GM18870 (cell line): ENCODE data around the gene MEGF11.
"Not testable (repeated sequence)": the region's sequence is repeated elsewhere in the genome, so short reads cannot be mapped to it uniquely, and the experiment has no call there.

Source experiments
- ATAC-seq: cut with Tn5 transposase; IDR thresholded peaks from one replicate; pipeline ENCODE4 v1.9.1; 2021; ENCODE audit warnings: moderate library complexity; ENCODE audit not compliant: unreplicated experiment

MEGF11 gene

GRCh38 chr15:65872596-65872995 is 381.0 kb downstream of the MEGF11 start:
- not testable (repeated sequence) for ATAC-seq

DNA sequence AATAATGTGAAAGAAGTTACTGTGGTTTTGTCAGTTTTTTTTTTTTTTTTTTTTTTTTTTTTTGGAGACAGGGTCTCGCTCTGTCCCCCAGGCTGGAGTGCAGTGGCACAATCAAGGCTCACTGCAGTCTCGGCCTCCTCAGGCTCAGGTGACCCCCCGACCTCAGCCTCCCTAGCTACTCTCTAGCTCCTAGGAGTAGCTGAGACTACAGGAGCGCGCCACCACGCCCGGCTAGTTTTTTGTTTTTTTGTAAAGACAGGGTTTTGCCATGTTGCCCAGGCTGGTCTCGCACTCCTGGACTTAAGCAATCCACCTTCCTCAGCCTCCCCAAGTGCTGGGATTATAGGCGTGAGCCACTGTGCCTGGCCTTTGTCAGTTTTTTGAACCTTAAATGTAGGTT is 381.7 kb downstream of the MEGF11 start:
- not testable (repeated sequence) for ATAC-seq

DNA sequence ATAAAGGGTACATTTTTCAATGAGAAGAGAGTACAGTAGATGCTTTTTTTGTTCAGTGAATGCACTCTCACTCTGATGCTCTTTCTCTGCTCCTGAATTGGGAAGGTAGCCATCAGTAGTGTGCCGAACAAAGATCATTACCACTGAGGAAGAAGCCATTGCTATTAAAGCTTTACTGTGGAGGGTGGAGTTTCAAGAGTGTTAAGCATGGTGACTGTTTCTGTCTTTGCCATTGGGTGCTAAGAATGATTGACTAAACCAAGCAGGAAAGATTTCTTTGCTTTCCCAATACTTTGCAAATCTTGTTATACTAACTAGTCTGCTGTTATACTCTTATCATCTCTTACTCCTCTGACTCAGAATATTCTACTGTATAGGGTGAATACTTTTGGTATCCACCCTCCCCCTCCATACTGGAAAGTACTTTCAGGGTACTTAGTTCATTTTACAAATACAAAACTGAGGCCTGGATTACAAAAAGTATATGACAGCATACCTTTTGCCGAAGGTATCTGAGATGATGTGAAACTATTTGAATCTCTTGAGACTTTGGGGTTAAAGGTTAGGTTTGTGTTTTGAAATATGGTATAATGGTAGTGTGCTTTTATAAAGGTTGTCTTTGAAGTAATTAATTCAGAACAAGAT is 382.5 kb downstream of the MEGF11 start:
- no peak for ATAC-seq

DNA sequence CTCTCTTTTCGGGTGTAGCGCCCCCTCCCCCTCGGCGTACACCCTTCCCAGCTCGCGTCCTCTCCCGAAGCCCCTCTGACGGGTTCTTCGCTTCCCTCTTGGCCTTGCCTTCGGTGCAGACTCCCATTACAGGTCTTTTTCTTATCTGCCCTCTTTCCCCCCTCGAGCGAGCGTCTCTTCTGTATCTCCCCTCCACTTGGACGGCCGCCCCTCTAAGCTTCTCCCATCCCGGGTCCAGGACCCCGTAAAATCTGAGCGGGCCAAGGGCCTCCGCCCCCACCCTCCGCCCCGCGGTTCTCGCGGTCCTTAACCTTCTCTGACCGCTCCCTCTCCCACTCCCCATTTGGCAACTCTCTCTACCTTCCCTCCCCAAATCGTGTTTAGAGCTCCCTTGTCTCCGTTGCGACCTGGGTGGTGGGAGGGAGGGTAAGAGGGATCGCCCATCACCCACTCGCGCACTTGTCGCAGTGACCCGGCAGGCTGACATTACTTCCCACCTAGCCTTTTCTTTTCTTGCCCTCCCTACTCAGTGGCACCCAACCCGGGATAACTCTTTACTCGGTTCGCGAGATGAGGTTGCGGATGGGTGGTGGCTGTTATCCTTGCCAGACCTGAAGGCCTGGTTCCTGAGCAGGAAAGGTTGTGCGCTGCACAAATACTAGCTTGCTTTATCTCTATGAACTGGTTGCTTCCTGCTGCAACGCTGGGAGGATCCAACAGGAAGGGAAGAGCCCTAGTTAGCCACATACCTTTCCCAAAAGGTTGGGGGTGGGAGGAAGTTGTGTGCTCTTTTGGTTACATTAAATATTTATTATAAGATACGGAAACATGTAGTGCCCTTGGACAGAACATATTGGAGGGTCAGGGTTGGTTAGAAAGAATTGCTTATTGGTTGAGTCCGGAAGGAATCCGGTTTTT is 383.3 kb downstream of the MEGF11 start:
- peak; percentile 1 for ATAC-seq

- peak; percentile 74 for ATAC-seq
These were observed 384.2 kb downstream of the MEGF11 start, which contains the start of gene RAB11A for GRCh38 chr15:65869126-65869953. TSS of gene RAB11A (plus strand) at chr15:65869491. CDS start at chr15:65869586, 95 bp downstream.

DNA sequence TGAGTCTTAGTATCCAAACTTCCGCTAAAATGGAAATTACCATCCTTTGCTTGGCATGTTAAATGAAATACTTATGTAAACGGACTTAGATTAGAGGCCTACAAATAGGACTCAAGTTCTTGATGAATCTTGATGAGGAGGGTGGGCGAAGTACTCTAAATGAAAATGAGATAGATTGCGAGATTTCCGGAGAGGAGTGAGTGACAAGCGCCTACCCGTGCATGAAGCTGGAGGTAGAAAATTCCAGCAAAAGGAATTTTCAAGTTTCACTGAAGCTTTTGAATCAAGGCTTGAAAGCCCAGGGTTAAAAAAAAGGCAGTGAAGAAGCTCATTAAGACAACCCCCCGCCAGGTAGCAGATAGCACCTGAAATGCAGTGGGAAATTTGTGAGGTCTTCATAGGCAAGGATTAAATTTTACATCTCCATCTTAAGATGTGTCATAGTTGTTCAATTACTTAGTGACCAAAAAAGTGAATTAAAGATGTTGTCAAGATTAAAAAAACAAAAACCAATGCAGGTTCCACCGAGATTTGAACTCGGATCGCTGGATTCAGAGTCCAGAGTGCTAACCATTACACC is 384.9 kb downstream of the MEGF11 start:
- ATAC-seq: no peak

- not testable (repeated sequence) for ATAC-seq
These were observed 385.6 kb downstream of the MEGF11 start for GRCh38 chr15:65867933-65868332.

DNA sequence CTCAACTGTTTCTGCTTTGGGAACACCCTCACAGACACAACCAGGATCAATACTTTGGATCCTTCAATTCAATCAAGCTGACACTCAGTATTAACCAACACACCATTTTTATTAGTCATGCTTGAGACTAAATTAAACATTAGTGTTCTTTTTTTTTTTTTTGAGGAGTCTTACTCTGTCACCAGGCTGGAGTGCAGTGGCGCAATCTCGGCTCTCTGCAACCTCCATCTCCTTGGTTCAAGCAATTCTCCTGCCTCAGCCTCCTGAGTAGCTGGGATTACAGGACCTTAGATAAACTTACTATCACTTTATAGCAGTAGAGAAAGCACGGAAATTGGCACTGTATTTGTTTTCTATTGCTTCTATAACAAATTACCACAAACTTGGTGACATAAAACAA is 386.3 kb downstream of the MEGF11 start:
- no peak for ATAC-seq

DNA sequence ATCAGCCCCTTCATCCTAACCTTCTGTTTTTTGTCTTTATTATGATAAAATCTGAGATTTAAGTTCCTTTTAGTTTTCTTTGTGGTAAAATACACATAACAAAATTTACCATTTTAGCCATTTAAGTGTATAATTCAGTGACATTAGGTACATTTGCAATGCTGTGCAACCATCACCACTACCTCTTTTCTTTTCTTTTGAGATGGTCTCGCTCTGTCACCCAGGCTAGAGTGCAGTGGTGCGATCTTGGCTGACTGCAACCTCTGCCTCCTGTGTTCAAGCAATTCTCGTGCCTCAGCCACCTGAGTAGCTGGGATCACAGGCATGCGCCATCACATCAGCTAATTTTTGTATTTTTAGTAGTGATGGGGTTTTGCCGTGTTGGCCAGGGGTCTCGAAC is 390.4 kb downstream of the MEGF11 start:
- no peak for ATAC-seq

DNA sequence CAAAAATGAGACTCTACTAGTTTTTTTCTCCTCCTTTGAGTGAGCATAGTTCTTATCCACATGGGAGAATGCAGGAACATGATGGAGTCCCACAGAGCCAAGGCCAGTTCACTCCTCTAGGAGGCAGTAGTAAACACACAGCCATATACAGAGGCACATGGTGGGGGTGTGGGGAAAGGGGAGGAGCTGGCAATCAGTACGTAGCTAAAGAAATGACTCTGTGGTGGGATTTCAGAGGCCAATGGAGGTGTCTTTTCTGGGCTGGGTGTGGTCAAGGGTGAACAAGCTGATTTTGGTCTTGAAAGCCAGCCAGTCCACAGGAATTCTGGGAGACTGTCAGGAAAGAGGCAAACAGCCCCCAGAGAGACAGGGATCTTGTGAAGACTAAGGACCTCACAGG is 390.9 kb downstream of the MEGF11 start:
- no peak for ATAC-seq

- ATAC-seq: no peak
These were observed 395.7 kb downstream of the MEGF11 start for GRCh38 chr15:65857718-65858402.

- no peak for ATAC-seq
These were observed 396.6 kb downstream of the MEGF11 start for GRCh38 chr15:65856821-65857455.

DNA sequence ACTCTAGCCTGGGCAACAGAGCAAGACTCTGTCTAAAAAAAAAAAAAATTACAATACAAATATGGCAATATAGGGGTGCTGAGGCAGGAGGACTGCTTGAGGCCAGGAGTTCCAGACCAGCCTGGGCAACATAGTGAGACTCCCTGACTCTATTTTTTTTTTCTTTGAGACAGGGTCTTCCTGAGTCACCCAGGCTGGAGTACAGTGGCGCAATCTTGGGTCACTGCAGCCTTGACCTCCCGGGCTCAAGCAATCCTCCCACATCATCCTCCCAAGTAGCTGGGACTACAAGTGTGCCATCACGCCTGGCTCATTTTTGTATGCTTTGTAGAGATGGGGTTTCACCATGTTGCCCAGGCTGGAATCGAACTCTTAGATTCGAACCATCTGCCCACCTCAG is 401.6 kb downstream of the MEGF11 start:
- no peak for ATAC-seq

- ATAC-seq: no peak
These were observed 405.6 kb downstream of the MEGF11 start for GRCh38 chr15:65847989-65848388.

GRCh38 chr15:65845826-65846519 is 407.6 kb downstream of the MEGF11 start:
- no peak for ATAC-seq
